ENCODE results near the gene FUT2.

DNA sequence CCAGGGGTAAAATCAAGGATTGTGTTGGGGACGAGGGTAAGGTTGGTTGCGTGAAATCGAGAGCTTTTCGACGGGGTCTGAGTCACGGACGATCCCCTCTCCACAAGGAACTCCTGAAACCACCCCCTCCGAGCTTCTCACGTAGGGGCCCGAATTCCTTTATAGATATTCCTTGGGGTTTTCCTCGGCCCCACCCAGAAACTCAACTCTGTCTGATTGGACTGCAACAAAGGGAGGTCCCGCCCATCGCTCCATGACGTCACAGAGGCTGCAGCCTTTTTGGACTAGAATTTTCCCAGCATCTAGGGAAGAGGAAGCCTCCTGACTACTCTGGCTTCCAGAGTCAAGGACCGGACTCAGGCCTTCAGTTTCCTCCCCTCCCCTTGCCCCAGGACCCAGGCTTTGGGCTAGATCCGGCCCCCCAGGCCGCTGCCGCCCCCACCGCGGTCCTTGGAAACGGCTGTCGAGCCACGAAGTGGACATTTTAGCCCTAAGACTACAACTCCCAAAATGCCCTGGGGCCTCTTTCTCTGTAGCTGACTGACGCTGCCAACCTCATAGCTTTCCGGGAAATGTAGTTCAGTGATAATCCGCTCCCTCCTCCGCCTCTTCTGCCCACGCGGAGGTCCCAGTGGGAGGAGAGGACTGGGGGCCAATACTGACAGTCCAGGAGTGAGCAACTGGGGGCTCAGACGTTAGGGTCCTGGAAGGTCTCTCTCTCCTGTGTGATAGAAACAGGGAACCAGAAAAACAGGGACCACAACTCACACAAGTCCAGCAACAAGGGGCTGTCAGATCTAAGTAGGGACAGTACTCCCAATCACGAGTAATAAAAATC, 51.2 kb downstream of the FUT2 start, which contains the start of gene IZUMO1:
- TF ChIP-seq, protein P1, sequence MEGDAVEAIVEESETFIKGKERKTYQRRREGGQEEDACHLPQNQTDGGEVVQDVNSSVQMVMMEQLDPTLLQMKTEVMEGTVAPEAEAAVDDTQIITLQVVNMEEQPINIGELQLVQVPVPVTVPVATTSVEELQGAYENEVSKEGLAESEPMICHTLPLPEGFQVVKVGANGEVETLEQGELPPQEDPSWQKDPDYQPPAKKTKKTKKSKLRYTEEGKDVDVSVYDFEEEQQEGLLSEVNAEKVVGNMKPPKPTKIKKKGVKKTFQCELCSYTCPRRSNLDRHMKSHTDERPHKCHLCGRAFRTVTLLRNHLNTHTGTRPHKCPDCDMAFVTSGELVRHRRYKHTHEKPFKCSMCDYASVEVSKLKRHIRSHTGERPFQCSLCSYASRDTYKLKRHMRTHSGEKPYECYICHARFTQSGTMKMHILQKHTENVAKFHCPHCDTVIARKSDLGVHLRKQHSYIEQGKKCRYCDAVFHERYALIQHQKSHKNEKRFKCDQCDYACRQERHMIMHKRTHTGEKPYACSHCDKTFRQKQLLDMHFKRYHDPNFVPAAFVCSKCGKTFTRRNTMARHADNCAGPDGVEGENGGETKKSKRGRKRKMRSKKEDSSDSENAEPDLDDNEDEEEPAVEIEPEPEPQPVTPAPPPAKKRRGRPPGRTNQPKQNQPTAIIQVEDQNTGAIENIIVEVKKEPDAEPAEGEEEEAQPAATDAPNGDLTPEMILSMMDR (IDR thresholded peaks at IDR 0.05 in 8 of 11, conservative IDR thresholded peaks at IDR 0.05 in 3 of 11): no peak
- TF ChIP-seq POLR2AphosphoS5 (IDR thresholded peaks at IDR 0.05) (peak; percentile 57 to 81 (median 75)), POLR2A (IDR thresholded peaks at IDR 0.05) (no peak)
